Tibial nerve (tissue), 4 donors: ENCODE results near the gene GALNT10. TPM values are rescaled to one million over a fixed set of nuclear protein-coding genes. Genes with fewer than 3 reads are reported as not detected.

Experiments used
- DNase-seq, 2 donors: peaks; one replicate each; pipeline ENCODE4 v3.0.0-alpha.2; 2019; ENCODE audit warnings: low spot score in 2 of 2
- H3K27ac ChIP-seq, 4 donors: fragments of 200-600 bp; sonication (generic) in 3 of 4; one replicate each; pipeline ENCODE4 v1.5.1; 2017 to 2019; ENCODE audit warnings: mild to moderate bottlenecking in 1 of 4
- H3K27me3 ChIP-seq, 2 donors: fragments of 200-600 bp; sonication (generic) in 1 of 2; one replicate each; pipeline versions ENCODE4 v1.5.1 to v1.6.0; 2017 to 2019
- H3K36me3 ChIP-seq, 3 donors: fragments of 200-600 bp; sonication (generic); one replicate each; pipeline ENCODE4 v1.5.1; 2018 to 2019
- H3K4me1 ChIP-seq, 4 donors: fragments of 200-600 bp; sonication (generic) in 3 of 4; one replicate each; pipeline ENCODE4 v1.5.1; 2017 to 2019
- H3K4me3 ChIP-seq, 4 donors: fragments of 200-600 bp; sonication (generic) in 3 of 4; one replicate each; pipeline ENCODE4 v1.5.1; 2017 to 2019; ENCODE audit warnings: mild to moderate bottlenecking in 1 of 4, moderate library complexity in 1 of 4
- H3K9me3 ChIP-seq, 4 donors: fragments of 200-600 bp; sonication (generic) in 3 of 4; one replicate each; pipeline ENCODE4 v1.5.1; 2017 to 2019
- EP300 ChIP-seq, 2 donors: sonication (generic); formaldehyde crosslinking; IDR thresholded peaks; one replicate each; pipeline ENCODE4 v1.6.1; 2017; ENCODE audit warnings: antibody characterized with exemption in 2 of 2, mild to moderate bottlenecking in 1 of 2
- POLR2A ChIP-seq, 2 donors: fragments of 450-650 bp; IDR thresholded peaks; one replicate each; pipeline ENCODE4 v1.6.1; 2017; ENCODE audit warnings: antibody characterized with exemption in 2 of 2, mild to moderate bottlenecking in 2 of 2, moderate library complexity in 2 of 2
- WGBS, 2 donors: methylation state at CpG; one replicate each; pipeline ENCODE4 v1.1.5; 2018; 5-methylcytosine and 5-hydroxymethylcytosine counted together
- total RNA-seq, 4 donors: library from RNA; depleted of rRNA; stranded (reverse); fragments of >200 nt; gene quantifications; one replicate each; pipeline ENCODE4 v1.1.0, GENCODE V29; 2016
- TF ChIP-seq, protein P1 (sequence below), 5 experiments: fragments of 200-600 bp in 3 of 5; fragments of 450-650 bp in 2 of 5; sonication (generic) in 3 of 5; IDR thresholded peaks; one replicate each; pipeline ENCODE4 v1.5.1; 2016 to 2019; ENCODE audit warnings: antibody characterized with exemption in 5 of 5, mild to moderate bottlenecking in 3 of 5, moderate library complexity in 2 of 5

Gene GALNT10
- total RNA-seq, 4 donors from 2014 or later, result 24.1 to 41.2 (median 26.7) TPM

DNA sequence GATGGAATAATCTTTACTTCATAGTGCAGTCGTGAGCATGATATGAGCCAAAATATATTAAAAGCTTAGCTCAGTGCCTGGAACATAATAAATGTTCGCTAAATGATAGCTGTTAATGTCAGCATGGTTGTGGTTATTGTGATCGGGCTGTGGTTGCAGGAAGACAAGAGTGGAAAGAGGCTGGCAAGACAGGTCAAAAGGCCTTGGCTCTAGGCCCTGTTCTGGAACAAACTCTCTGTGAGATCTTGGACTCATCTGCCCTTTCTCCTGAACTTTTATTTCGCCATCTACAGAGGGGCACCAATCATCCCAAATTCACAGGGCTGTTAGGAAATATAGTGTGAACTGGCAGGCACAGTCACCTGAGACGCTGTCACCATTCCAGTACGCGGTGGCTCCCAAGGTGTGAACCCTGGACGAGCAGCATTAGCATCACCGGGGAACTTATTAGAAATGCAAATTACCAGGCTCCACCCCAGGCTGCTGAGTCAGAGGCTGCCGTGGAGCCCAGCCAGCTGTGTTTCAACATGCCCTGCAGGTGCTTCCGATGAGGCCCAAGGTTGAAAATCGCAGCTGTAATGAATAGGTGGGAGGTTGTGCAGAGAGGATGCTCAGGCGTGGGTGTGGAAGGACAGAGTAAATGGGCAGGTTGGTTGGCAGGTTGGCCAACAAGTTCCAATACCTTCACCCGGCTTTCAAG is 205.0 kb downstream of the GALNT10 start:
- H3K9me3 ChIP-seq, result no peaks in the 10 kb centered on the region
- no peak overlapping the region for H3K27ac ChIP-seq
- DNase-seq, result no peak
- H3K27me3 ChIP-seq, result no peaks in the 10 kb centered on the region
- TF ChIP-seq EP300 (IDR thresholded peaks at IDR 0.05), result no peak
- TF ChIP-seq, protein P1, sequence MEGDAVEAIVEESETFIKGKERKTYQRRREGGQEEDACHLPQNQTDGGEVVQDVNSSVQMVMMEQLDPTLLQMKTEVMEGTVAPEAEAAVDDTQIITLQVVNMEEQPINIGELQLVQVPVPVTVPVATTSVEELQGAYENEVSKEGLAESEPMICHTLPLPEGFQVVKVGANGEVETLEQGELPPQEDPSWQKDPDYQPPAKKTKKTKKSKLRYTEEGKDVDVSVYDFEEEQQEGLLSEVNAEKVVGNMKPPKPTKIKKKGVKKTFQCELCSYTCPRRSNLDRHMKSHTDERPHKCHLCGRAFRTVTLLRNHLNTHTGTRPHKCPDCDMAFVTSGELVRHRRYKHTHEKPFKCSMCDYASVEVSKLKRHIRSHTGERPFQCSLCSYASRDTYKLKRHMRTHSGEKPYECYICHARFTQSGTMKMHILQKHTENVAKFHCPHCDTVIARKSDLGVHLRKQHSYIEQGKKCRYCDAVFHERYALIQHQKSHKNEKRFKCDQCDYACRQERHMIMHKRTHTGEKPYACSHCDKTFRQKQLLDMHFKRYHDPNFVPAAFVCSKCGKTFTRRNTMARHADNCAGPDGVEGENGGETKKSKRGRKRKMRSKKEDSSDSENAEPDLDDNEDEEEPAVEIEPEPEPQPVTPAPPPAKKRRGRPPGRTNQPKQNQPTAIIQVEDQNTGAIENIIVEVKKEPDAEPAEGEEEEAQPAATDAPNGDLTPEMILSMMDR (IDR thresholded peaks at IDR 0.05), result no peak
- H3K4me3 ChIP-seq, result no peak overlapping the region
- WGBS, 2 donors, result 70 to 76% methylated on average over 14 of the region's 14 CpGs
- peaks cover 0 to 30% (median 0%) of the 10 kb centered on the region in 3 donors for H3K36me3 ChIP-seq
- no peaks in the 10 kb centered on the region for H3K4me1 ChIP-seq

DNA sequence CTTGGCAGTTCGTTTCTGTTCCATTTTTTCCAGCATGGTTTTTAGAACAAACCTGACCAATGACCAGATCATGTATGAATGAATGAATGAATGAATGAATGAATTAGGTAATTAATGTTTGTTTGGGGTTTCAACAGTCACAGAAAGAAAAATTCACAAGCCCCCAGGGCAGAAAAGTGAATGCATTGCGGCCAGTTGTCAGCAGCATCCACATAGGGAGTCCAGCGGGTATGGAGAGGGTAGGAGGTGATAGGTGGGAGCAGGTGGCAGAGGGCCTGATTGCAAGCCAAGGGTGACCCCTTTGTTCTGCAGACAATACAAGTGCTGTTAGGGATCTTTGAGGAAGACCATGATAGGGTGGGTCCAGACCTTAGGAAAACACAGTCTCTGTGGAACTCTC is 205.6 kb downstream of the GALNT10 start:
- no peak overlapping the region for H3K4me3 ChIP-seq
- H3K27ac ChIP-seq, result no peak overlapping the region
- H3K36me3 ChIP-seq, result peaks cover 0 to 24% (median 0%) of the 10 kb centered on the region in 3 donors
- DNase-seq, result no peak
- 90 to 100% methylated on average over 3 of the region's 3 CpGs for WGBS, 2 donors
- H3K27me3 ChIP-seq, result no peaks in the 10 kb centered on the region
- H3K9me3 ChIP-seq, result no peaks in the 10 kb centered on the region
- no peaks in the 10 kb centered on the region for H3K4me1 ChIP-seq
- TF ChIP-seq EP300 (IDR thresholded peaks at IDR 0.05) (no peak), POLR2A (IDR thresholded peaks at IDR 0.05) (no peak)
- TF ChIP-seq, protein P1 (IDR thresholded peaks at IDR 0.05), result no peak

DNA sequence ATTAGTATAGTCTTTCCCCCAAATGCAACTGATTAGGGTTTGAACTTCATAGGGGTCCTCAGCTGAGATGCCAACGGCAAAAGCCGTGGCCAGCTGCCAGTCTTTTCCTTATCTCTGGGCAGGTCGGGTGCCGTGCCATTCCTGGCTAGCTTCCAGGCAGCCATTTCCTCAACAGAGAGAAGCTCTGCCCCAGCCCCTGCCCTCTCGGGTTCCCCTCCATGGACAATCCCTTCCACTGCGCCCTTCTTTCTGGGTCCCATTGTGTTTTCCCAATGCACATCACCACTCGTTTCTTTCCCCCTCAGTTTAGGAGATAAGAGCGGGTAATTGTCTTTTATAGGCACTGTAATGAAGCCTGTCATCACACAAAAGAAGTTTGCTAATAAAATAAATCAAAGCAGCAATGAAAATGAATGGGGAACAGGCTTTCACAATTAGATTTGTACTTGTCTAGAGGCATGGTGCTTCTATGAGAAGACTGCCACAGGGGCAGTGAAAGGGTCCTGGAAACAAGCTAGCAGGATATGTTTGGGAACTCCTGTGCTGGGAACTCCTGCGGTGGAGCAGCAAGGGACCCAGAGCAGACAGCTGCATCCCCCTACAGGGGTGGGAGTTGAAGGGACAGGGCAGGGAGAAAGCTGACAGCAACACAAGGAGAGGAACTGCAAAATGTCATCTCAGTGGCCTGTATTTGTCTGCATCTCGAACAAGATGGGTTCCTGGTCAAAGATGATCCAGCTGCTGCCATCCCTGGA is 207.3 kb downstream of the GALNT10 start:
- Histone ChIP-seq H3K36me3 (peaks cover 0 to 10% (median 0%) of the 10 kb centered on the region in 3 donors), H3K27me3 (no peaks in the 10 kb centered on the region), H3K4me3 (no peak overlapping the region), H3K4me1 (no peaks in the 10 kb centered on the region), H3K27ac (no peak overlapping the region), H3K9me3 (no peaks in the 10 kb centered on the region)
- 50 to 62% methylated on average over 10 of the region's 10 CpGs for WGBS, 2 donors
- no peak for TF ChIP-seq POLR2A (IDR thresholded peaks at IDR 0.05)
- no peak for TF ChIP-seq EP300 (IDR thresholded peaks at IDR 0.05)
- TF ChIP-seq, protein P1 (IDR thresholded peaks at IDR 0.05), result no peak
- no peak for DNase-seq

DNA sequence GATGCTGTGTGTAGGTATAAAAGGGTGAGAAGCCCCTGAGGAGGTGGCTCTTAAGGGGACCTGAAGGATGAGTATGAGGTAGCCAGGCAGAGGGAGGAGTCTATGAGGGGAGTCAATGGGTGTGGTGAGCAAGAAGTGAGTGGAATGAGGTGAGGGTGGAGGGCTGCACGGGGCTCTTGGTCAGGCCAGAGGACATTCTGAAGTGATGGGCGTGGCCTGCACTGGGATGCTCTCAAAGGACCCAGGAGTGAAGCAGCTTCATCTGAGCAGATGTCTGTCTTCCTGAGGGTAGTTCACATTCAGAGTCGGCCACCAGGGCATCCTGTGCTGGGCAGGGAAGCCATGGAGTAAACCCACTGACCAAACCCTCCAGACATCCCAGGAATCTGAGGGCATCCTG is 210.1 kb downstream of the GALNT10 start:
- no peaks in the 10 kb centered on the region for H3K9me3 ChIP-seq
- 67 to 72% methylated on average over 3 of the region's 3 CpGs for WGBS, 2 donors
- DNase-seq, result no peak
- H3K4me3 ChIP-seq, result no peak overlapping the region
- no peaks in the 10 kb centered on the region for H3K27me3 ChIP-seq
- H3K36me3 ChIP-seq, result no peaks in the 10 kb centered on the region
- H3K27ac ChIP-seq, result no peak overlapping the region
- peaks cover 0 to 9% (median 3%) of the 10 kb centered on the region in 4 donors for H3K4me1 ChIP-seq
- TF ChIP-seq EP300 (IDR thresholded peaks at IDR 0.05), result no peak
- no peak for TF ChIP-seq POLR2A (IDR thresholded peaks at IDR 0.05)
- TF ChIP-seq, protein P1 (IDR thresholded peaks at IDR 0.05), result no peak

DNA sequence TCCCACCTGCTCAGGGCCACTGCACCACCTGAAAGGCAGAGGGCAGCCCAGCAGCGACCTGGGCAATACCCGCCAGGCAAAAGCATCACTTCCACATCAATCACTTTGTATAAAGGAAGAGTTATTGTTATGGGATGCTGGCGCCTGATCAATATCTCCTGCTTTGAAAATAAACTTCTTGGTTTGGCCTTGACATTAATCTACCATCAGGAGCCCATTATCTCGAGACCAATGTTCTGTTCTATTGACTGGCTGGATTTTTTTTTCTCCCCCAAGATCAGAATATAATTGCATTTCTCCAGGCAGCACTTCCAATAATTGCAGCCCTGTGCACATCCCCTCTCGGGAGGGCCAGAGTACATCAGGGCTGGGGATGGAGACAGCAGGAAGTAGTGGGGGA is 210.8 kb downstream of the GALNT10 start:
- WGBS, 2 donors, result 73 to 80% methylated on average over 5 of the region's 5 CpGs
- Histone ChIP-seq H3K9me3 (no peaks in the 10 kb centered on the region), H3K4me3 (no peak overlapping the region), H3K27me3 (no peaks in the 10 kb centered on the region), H3K27ac (no peak overlapping the region), H3K36me3 (no peaks in the 10 kb centered on the region), H3K4me1 (peaks cover 0 to 9% (median 3%) of the 10 kb centered on the region in 4 donors)
- no peak for DNase-seq
- TF ChIP-seq, protein P1 (IDR thresholded peaks at IDR 0.05), result no peak
- TF ChIP-seq POLR2A (IDR thresholded peaks at IDR 0.05) (no peak), EP300 (IDR thresholded peaks at IDR 0.05) (no peak)
